GM12878 (cell line): ENCODE measurements around the gene SAPCD2. TPM values are rescaled to one million over a fixed set of nuclear protein-coding genes. Genes with fewer than 3 reads are reported as not detected.

Experiments used
- ATF7 ChIP-seq: fragments of 450-650 bp; IDR thresholded peaks from 2 replicates; pipeline ENCODE4 v1.6.1; 2016; ENCODE audit warnings: low read depth, mild to moderate bottlenecking
- BCLAF1 ChIP-seq: fragments of 450-650 bp; IDR thresholded peaks from 2 replicates; pipeline ENCODE4 v1.6.1; 2017; ENCODE audit warnings: antibody characterized with exemption, mild to moderate bottlenecking, moderate library complexity
- CUX1 ChIP-seq: IDR thresholded peaks from 2 replicates; pipeline ENCODE4 v1.6.1; 2012; ENCODE audit warnings: improper control_type of control experiment, low read depth, low read length; ENCODE audit not compliant: insufficient replicate concordance
- IRF4 ChIP-seq: IDR thresholded peaks from 2 replicates; pipeline ENCODE4 v1.6.1; 2011; ENCODE audit warnings: low read depth, low read length
- NBN ChIP-seq: fragments of 450-650 bp; IDR thresholded peaks from 2 replicates; pipeline ENCODE4 v1.6.1; 2016
- NR2C1 ChIP-seq: fragments of 450-650 bp; IDR thresholded peaks from 2 replicates; pipeline ENCODE4 v1.6.1; 2017; ENCODE audit warnings: antibody characterized with exemption, mild to moderate bottlenecking, moderate library complexity
- SMAD5 ChIP-seq: IDR thresholded peaks from 2 replicates; pipeline ENCODE4 v1.6.1; 2016; ENCODE audit warnings: antibody characterized with exemption, low read depth
- STAT1 ChIP-seq: fragments of 450-650 bp; conservative IDR thresholded peaks from 2 replicates; pipeline ENCODE4 v1.6.1; 2014; ENCODE audit warnings: antibody characterized with exemption, mild to moderate bottlenecking
- ZNF687 ChIP-seq: fragments of 450-650 bp; IDR thresholded peaks from 2 replicates; pipeline ENCODE4 v1.6.1; 2017; ENCODE audit warnings: mild to moderate bottlenecking, moderate library complexity
- polyA plus RNA-seq, 11 experiments: library from polyadenylated mRNA; depleted of rRNA in 4 of 11; unstranded in 6 of 11; stranded (reverse) in 5 of 11; fragments of >200 nt; fragmentation: Nextera tagmentation in 4 of 11; fragmentation: Illumina TruSeq in 1 of 11; extraction: Ambion mirVana in 4 of 11; extraction: Trizol in 1 of 11; gene quantifications; 1 replicate in 1 of 11; 2 replicates in 10 of 11; pipeline versions ENCODE4 v1.2.1 to v1.2.3, GENCODE V29; 2011 to 2016; ENCODE audit warnings: inconsistent platforms in 2 of 11, missing spikeins in 2 of 11, low read depth in 1 of 11
- total RNA-seq, 4 experiments: library from RNA; depleted of rRNA in 3 of 4; stranded (reverse); fragments of >200 nt in 3 of 4; fragmentation: Illumina TruSeq in 1 of 4; extraction: Trizol in 1 of 4; gene quantifications; 2 replicates each; pipeline versions ENCODE4 v1.2.1 to v1.2.3, GENCODE V29; 2013 to 2021

Gene SAPCD2
- total and polyA plus RNA-seq, 10 of the 15 experiments (the other 5 are each of a cell fraction or from before 2014, with no cell fraction given): 1.6 to 35.2 (median 7.2) TPM

- TF ChIP-seq CUX1: no peak
- no peak for TF ChIP-seq SMAD5
- no peak for TF ChIP-seq NR2C1
- no peak for TF ChIP-seq NBN
- no peak for TF ChIP-seq ZNF687
- TF ChIP-seq STAT1: no peak
- no peak for TF ChIP-seq IRF4
- TF ChIP-seq ATF7: no peak
- no peak for TF ChIP-seq BCLAF1
Observed at GRCh38 chr9:137039611-137040366, 30.6 kb downstream of the SAPCD2 start (continued).
